Skeletal muscle satellite cell (primary cell): ENCODE data around the gene BACH2.
"Not testable (repeated sequence)": the region's sequence is repeated elsewhere in the genome, so short reads cannot be mapped to it uniquely, and the experiment has no call there.

Experiments used
- H3K27me3 ChIP-seq: 2 replicates; pipeline ENCODE4 v1.7.0; 2013; ENCODE audit warnings: low read length; ENCODE audit not compliant: control insufficient read depth, insufficient read depth
- H3K36me3 ChIP-seq: 2 replicates; pipeline ENCODE4 v1.7.0; 2013; ENCODE audit warnings: mild to moderate bottlenecking, control low read depth, low read length; ENCODE audit not compliant: insufficient read depth
- H3K4me1 ChIP-seq: 2 replicates; pipeline ENCODE4 v1.7.0; 2013; ENCODE audit warnings: low read length; ENCODE audit not compliant: control insufficient read depth, insufficient read depth
- H3K4me2 ChIP-seq: 2 replicates; pipeline ENCODE4 v1.7.0; 2013; ENCODE audit warnings: mild to moderate bottlenecking, low read length
- H3K4me3 ChIP-seq: 2 replicates; pipeline ENCODE4 v1.7.0; 2013; ENCODE audit warnings: low read length
- H3K9ac ChIP-seq: 2 replicates; pipeline ENCODE4 v1.7.0; 2013; ENCODE audit warnings: mild to moderate bottlenecking, low read depth, low read length, moderate library complexity
- H3K9me3 ChIP-seq: replicated peaks from 2 replicates; pipeline ENCODE4 v1.7.0; 2013; ENCODE audit warnings: mild to moderate bottlenecking, control low read depth, low read length

The BACH2 gene

GRCh38 chr6:90076511-90077415, 219.9 kb downstream of the BACH2 start:
- peaks cover 4% of the 10 kb centered on the region for H3K4me1 ChIP-seq
- H3K27me3 ChIP-seq: peaks cover 19% of the 10 kb centered on the region

GRCh38 chr6:90074161-90074850, 222.3 kb downstream of the BACH2 start:
- H3K4me3 ChIP-seq: no peak overlapping the region
- H3K4me1 ChIP-seq: peaks cover 4% of the 10 kb centered on the region
- no peak overlapping the region for H3K9ac ChIP-seq
- no peak overlapping the region for H3K4me2 ChIP-seq
- H3K27me3 ChIP-seq: peaks cover 19% of the 10 kb centered on the region
- H3K9me3 ChIP-seq: no peaks in the 10 kb centered on the region
- no peaks in the 10 kb centered on the region for H3K36me3 ChIP-seq

More at GRCh38 chr6:90076511-90077415, 219.9 kb downstream of the BACH2 start:
- no peak overlapping the region for H3K4me2 ChIP-seq
- H3K4me3 ChIP-seq: no peak overlapping the region
- H3K36me3 ChIP-seq: no peaks in the 10 kb centered on the region
- no peaks in the 10 kb centered on the region for H3K9me3 ChIP-seq
- no peak overlapping the region for H3K9ac ChIP-seq

GRCh38 chr6:90072935-90073464, 223.6 kb downstream of the BACH2 start:
- Histone ChIP-seq H3K4me1 (peaks cover 9% of the 10 kb centered on the region), H3K9ac (no peak overlapping the region), H3K9me3 (no peaks in the 10 kb centered on the region), H3K4me2 (no peak overlapping the region), H3K27me3 (peaks cover 19% of the 10 kb centered on the region), H3K4me3 (no peak overlapping the region), H3K36me3 (no peaks in the 10 kb centered on the region)

GRCh38 chr6:90072501-90072900, 224.1 kb downstream of the BACH2 start:
- Histone ChIP-seq H3K4me3 (no peak overlapping the region), H3K4me2 (no peak overlapping the region), H3K36me3 (no peaks in the 10 kb centered on the region), H3K4me1 (peaks cover 9% of the 10 kb centered on the region), H3K9me3 (no peaks in the 10 kb centered on the region), H3K9ac (no peak overlapping the region), H3K27me3 (peaks cover 19% of the 10 kb centered on the region)

- no peak overlapping the region for H3K9ac ChIP-seq
- no peaks in the 10 kb centered on the region for H3K36me3 ChIP-seq
- H3K4me3 ChIP-seq: no peak overlapping the region
- H3K4me1 ChIP-seq: peaks cover 9% of the 10 kb centered on the region
- no peaks in the 10 kb centered on the region for H3K9me3 ChIP-seq
- peaks cover 5% of the 10 kb centered on the region for H3K27me3 ChIP-seq
- no peak overlapping the region for H3K4me2 ChIP-seq
Observed at GRCh38 chr6:90068703-90069523, 227.7 kb downstream of the BACH2 start.

GRCh38 chr6:90068264-90068663, 228.4 kb downstream of the BACH2 start:
- H3K4me1 ChIP-seq: peaks cover 9% of the 10 kb centered on the region
- H3K27me3 ChIP-seq: no peaks in the 10 kb centered on the region
- H3K9ac ChIP-seq: no peak overlapping the region
- no peak overlapping the region for H3K4me3 ChIP-seq
- no peaks in the 10 kb centered on the region for H3K36me3 ChIP-seq
- no peaks in the 10 kb centered on the region for H3K9me3 ChIP-seq
- H3K4me2 ChIP-seq: no peak overlapping the region

GRCh38 chr6:90066697-90067096, 229.9 kb downstream of the BACH2 start:
- Histone ChIP-seq H3K4me3 (no peak overlapping the region), H3K9ac (no peak overlapping the region), H3K4me2 (no peak overlapping the region), H3K4me1 (peaks cover 5% of the 10 kb centered on the region), H3K27me3 (peaks cover 8% of the 10 kb centered on the region), H3K36me3 (no peaks in the 10 kb centered on the region), H3K9me3 (no peaks in the 10 kb centered on the region)

- no peak overlapping the region for H3K4me3 ChIP-seq
- peaks cover 5% of the 10 kb centered on the region for H3K4me1 ChIP-seq
- H3K9ac ChIP-seq: no peak overlapping the region
- H3K9me3 ChIP-seq: no peaks in the 10 kb centered on the region
- H3K4me2 ChIP-seq: no peak overlapping the region
- H3K36me3 ChIP-seq: no peaks in the 10 kb centered on the region
- peaks cover 14% of the 10 kb centered on the region for H3K27me3 ChIP-seq
Observed at GRCh38 chr6:90065173-90065572, 231.5 kb downstream of the BACH2 start.

- Histone ChIP-seq H3K4me1 (no peaks in the 10 kb centered on the region), H3K4me3 (no peak overlapping the region), H3K9ac (no peak overlapping the region), H3K36me3 (no peaks in the 10 kb centered on the region), H3K9me3 (no peaks in the 10 kb centered on the region), H3K27me3 (peaks cover 14% of the 10 kb centered on the region), H3K4me2 (no peak overlapping the region)
Observed at GRCh38 chr6:90062667-90063066, 234.0 kb downstream of the BACH2 start.

GRCh38 chr6:90062051-90062450, 234.6 kb downstream of the BACH2 start:
- H3K9ac ChIP-seq: no peak overlapping the region
- no peaks in the 10 kb centered on the region for H3K36me3 ChIP-seq
- no peaks in the 10 kb centered on the region for H3K4me1 ChIP-seq
- no peak overlapping the region for H3K4me2 ChIP-seq
- no peak overlapping the region for H3K4me3 ChIP-seq
- H3K27me3 ChIP-seq: peaks cover 14% of the 10 kb centered on the region
- no peaks in the 10 kb centered on the region for H3K9me3 ChIP-seq

GRCh38 chr6:90059178-90059577, 237.5 kb downstream of the BACH2 start:
- peaks cover 14% of the 10 kb centered on the region for H3K27me3 ChIP-seq
- not testable (repeated sequence) for H3K4me3 ChIP-seq

More at GRCh38 chr6:90059178-90059577, 237.5 kb downstream of the BACH2 start:
- H3K9ac ChIP-seq, H3K36me3 ChIP-seq, H3K9me3 ChIP-seq, H3K4me2 ChIP-seq, H3K4me1 ChIP-seq: not testable (repeated sequence)
